ENCODE data around the gene FFAR3.

Gene FFAR3

DNA sequence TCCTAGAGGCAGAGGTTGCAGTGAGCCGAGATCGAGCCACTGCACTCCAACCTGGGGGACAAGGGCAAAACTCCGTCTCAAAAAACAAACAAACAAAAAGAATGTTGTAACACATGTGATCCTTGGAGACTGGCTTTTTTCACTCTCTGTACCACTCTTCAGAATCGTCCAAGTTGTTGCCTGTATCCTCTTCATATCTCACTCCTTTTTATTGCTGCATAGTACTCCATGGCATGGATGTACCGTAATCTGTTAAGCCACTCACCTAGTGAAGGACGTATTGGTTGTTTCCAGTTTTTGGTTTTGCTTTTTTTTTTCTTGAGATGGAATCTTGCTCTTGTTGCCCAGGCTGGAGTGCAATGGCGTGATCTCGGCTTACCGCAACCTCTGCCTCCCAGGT lies 36.2 kb upstream of the FFAR3 start:
- Histone ChIP-seq H3K4ac (ENCODE audit: low read length) (no peak overlapping the region), H4K8ac (ENCODE audit: low read depth, low read length) (no peak overlapping the region), H3K14ac (ENCODE audit: low read length) (no peak overlapping the region), H2BK5ac (ENCODE audit: low read length) (no peak overlapping the region), H3K4me3 (ENCODE audit: low read length in 2 of 2) (no peak overlapping the region), H3K79me1 (ENCODE audit: low read depth, low read length) (no peaks in the 10 kb centered on the region), H3K27ac (replicated peaks; ENCODE audit: low read length) (no peak overlapping the region), H4K91ac (ENCODE audit: low read depth, low read length, poor library complexity) (no peak overlapping the region), H2BK12ac (ENCODE audit: low read length) (no peak overlapping the region), H3K36me3 (replicated peaks in 1 of 2; ENCODE audit: control insufficient read depth in 2 of 2, insufficient read depth in 2 of 2, low read length in 2 of 2) (no peaks in the 10 kb centered on the region), H3K4me1 (ENCODE audit: control insufficient read depth in 2 of 2, insufficient read depth in 1 of 2, low read depth in 1 of 2, low read length in 2 of 2) (no peaks in the 10 kb centered on the region), H2BK15ac (ENCODE audit: low read length) (no peak overlapping the region), H3K9ac (ENCODE audit: low read depth, low read length, poor library complexity) (no peak overlapping the region), H2AFZ (ENCODE audit: low read length) (no peak overlapping the region), H3K4me2 (ENCODE audit: insufficient read depth, low read length, poor library complexity, severe bottlenecking) (no peak overlapping the region), H3K18ac (ENCODE audit: low read length) (no peak overlapping the region), H3K27me3 (ENCODE audit: control insufficient read depth in 3 of 3, insufficient read depth in 3 of 3, low read depth in 1 of 3, low read length in 3 of 3) (no peaks in the 10 kb centered on the region), H2BK120ac (ENCODE audit: low read depth, low read length) (no peak overlapping the region), H3K23ac (ENCODE audit: low read depth, low read length, poor library complexity) (no peak overlapping the region), H2AK5ac (ENCODE audit: low read depth, low read length) (no peak overlapping the region), H3K9me3 (replicated peaks in 1 of 2; ENCODE audit: control insufficient read depth in 2 of 2, insufficient read depth in 1 of 2, low read depth in 1 of 2, low read length in 2 of 2) (peaks cover 2 to 3% of the 10 kb centered on the region in 2 donors)
- no peak for DNase-seq (ENCODE audit: low spot score)
- no CpG with 5 or more reads among the region's 9 CpGs for WGBS, 2 donors (ENCODE audit: extremely low coverage in 2 of 2, insufficient read length in 2 of 2, insufficient replicate concordance in 1 of 2)

DNA sequence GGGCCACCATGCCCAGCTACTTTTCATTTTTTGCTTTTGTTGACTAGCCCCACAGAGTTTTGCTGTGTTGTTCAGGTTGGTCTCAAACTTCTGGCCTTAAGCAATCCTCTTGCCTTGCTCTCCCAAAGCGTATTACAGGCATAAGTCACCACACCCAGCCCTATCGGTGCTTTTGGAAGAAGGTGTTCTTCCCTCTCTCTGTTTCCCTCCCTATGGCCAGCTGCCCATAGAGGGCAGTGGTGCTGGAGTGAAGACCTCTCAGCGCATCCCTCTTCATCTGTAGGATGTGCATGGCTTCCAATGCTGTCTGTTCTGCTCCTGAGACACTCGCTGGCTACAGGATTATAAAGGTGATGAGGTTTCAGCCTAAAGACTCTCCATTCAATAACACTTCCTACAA lies 30.6 kb upstream of the FFAR3 start:
- Histone ChIP-seq H3K4me1 (ENCODE audit: control insufficient read depth in 2 of 2, insufficient read depth in 1 of 2, low read depth in 1 of 2, low read length in 2 of 2) (no peaks in the 10 kb centered on the region), H2BK15ac (ENCODE audit: low read length) (no peak overlapping the region), H2AK5ac (ENCODE audit: low read depth, low read length) (no peak overlapping the region), H3K4me2 (ENCODE audit: insufficient read depth, low read length, poor library complexity, severe bottlenecking) (no peak overlapping the region), H3K18ac (ENCODE audit: low read length) (no peak overlapping the region), H3K14ac (ENCODE audit: low read length) (no peak overlapping the region), H3K23ac (ENCODE audit: low read depth, low read length, poor library complexity) (no peak overlapping the region), H2BK5ac (ENCODE audit: low read length) (no peak overlapping the region), H2BK12ac (ENCODE audit: low read length) (no peak overlapping the region), H4K8ac (ENCODE audit: low read depth, low read length) (no peak overlapping the region), H3K36me3 (replicated peaks in 1 of 2; ENCODE audit: control insufficient read depth in 2 of 2, insufficient read depth in 2 of 2, low read length in 2 of 2) (no peaks in the 10 kb centered on the region), H2AFZ (ENCODE audit: low read length) (no peak overlapping the region), H3K27ac (replicated peaks; ENCODE audit: low read length) (no peak overlapping the region), H3K4ac (ENCODE audit: low read length) (no peak overlapping the region), H4K91ac (ENCODE audit: low read depth, low read length, poor library complexity) (no peak overlapping the region), H3K9ac (ENCODE audit: low read depth, low read length, poor library complexity) (no peak overlapping the region), H3K79me1 (ENCODE audit: low read depth, low read length) (no peaks in the 10 kb centered on the region), H3K4me3 (ENCODE audit: low read length in 2 of 2) (no peak overlapping the region), H3K9me3 (replicated peaks in 1 of 2; ENCODE audit: control insufficient read depth in 2 of 2, insufficient read depth in 1 of 2, low read depth in 1 of 2, low read length in 2 of 2) (no peaks in the 10 kb centered on the region), H3K27me3 (ENCODE audit: control insufficient read depth in 3 of 3, insufficient read depth in 3 of 3, low read depth in 1 of 3, low read length in 3 of 3) (peaks cover 0 to under 1% (median 0%) of the 10 kb centered on the region in 3 experiments), H2BK120ac (ENCODE audit: low read depth, low read length) (no peak overlapping the region)
- no peak for DNase-seq (ENCODE audit: low spot score)
- WGBS, 2 donors (ENCODE audit: extremely low coverage in 2 of 2, insufficient read length in 2 of 2, insufficient replicate concordance in 1 of 2): no CpG with 5 or more reads among the region's 4 CpGs

DNA sequence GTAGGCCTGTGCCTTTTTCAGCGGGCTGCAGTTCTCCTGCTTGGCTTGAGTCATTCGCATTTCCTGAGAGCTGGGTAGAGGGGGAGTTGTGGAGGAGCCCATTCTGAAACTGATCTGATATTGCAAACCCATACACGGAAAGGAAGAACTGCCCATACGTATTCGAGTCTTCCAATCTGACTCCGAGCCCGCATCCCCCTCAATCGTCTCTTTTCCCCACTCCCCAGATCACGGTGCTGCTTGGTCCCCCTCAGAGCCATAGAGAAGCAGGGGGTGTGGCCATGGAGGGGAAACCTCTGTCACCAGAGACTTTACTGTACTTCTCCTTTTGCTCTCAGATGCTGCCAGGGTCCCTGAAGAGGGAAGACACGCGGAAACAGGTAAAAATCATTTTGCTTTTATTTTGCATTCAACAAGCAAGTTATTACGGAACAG lies 29.4 kb upstream of the FFAR3 start, which contains the start of gene CD22:
Gene CD22, plus strand, starts transcription at position 337 of the 435 bp plus-strand sequence. CDS start 2,854 bp downstream, outside the sequence.
- no peak for DNase-seq (ENCODE audit: low spot score)
- H3K9ac ChIP-seq (ENCODE audit: low read depth, low read length, poor library complexity): no peak within 1 kb of the TSS
- no peak within 1 kb of the TSS for H4K8ac ChIP-seq (ENCODE audit: low read depth, low read length)
- no peak within 1 kb of the TSS for H2BK12ac ChIP-seq (ENCODE audit: low read length)
- no peak within 1 kb of the TSS for H3K18ac ChIP-seq (ENCODE audit: low read length)
- no peak within 1 kb of the TSS for H2BK120ac ChIP-seq (ENCODE audit: low read depth, low read length)
- no peak within 1 kb of the TSS for H3K23ac ChIP-seq (ENCODE audit: low read depth, low read length, poor library complexity)
- no peaks in the 10 kb centered on the region for H3K9me3 ChIP-seq (replicated peaks in 1 of 2; ENCODE audit: control insufficient read depth in 2 of 2, insufficient read depth in 1 of 2, low read depth in 1 of 2, low read length in 2 of 2)
- no peak within 1 kb of the TSS for H3K4ac ChIP-seq (ENCODE audit: low read length)
- WGBS, 2 donors (ENCODE audit: extremely low coverage in 2 of 2, insufficient read length in 2 of 2, insufficient replicate concordance in 1 of 2): no CpG with 5 or more reads among the region's 12 CpGs
- no peaks in the 10 kb centered on the region for H3K79me1 ChIP-seq (ENCODE audit: low read depth, low read length)
- no peak within 1 kb of the TSS for H3K14ac ChIP-seq (ENCODE audit: low read length)
- H3K27me3 ChIP-seq (ENCODE audit: control insufficient read depth in 3 of 3, insufficient read depth in 3 of 3, low read depth in 1 of 3, low read length in 3 of 3): peaks cover 0 to 2% (median 0%) of the 10 kb centered on the region in 3 experiments
- H3K4me2 ChIP-seq (ENCODE audit: insufficient read depth, low read length, poor library complexity, severe bottlenecking): no peak within 1 kb of the TSS
- H4K91ac ChIP-seq (ENCODE audit: low read depth, low read length, poor library complexity): no peak within 1 kb of the TSS
- H2BK15ac ChIP-seq (ENCODE audit: low read length): no peak within 1 kb of the TSS
- no peak within 1 kb of the TSS for H2AFZ ChIP-seq (ENCODE audit: low read length)
- H2AK5ac ChIP-seq (ENCODE audit: low read depth, low read length): no peak within 1 kb of the TSS
- no peak within 1 kb of the TSS for H3K27ac ChIP-seq (replicated peaks; ENCODE audit: low read length)
- peaks cover 0 to 2% of the 10 kb centered on the region in 2 donors for H3K4me1 ChIP-seq (ENCODE audit: control insufficient read depth in 2 of 2, insufficient read depth in 1 of 2, low read depth in 1 of 2, low read length in 2 of 2)
- no peaks in the 10 kb centered on the region for H3K36me3 ChIP-seq (replicated peaks in 1 of 2; ENCODE audit: control insufficient read depth in 2 of 2, insufficient read depth in 2 of 2, low read length in 2 of 2)
- no peak within 1 kb of the TSS for H3K4me3 ChIP-seq (ENCODE audit: low read length in 2 of 2)
- H2BK5ac ChIP-seq (ENCODE audit: low read length): no peak within 1 kb of the TSS

DNA sequence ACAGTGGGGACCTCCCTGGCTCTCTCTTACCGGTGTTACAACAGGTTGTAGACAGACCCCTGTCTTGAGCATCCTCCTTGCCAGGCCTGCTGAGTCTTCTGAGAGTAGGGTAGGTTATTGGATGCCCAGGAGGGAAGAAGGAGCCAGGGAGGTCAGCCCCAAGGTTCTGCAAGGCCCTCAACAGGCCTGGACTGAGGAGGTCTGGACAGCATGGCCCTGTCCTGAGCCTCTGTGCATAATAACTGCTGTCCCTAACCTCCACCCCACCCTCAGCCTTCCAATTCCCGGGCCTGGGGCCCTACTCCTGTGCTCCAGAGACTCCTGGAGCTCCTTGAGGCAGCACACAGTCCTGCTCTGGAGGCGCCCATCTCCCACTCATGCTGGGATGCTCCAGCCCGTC lies 28.9 kb upstream of the FFAR3 start:
- Histone ChIP-seq H2AFZ (ENCODE audit: low read length) (no peak overlapping the region), H3K14ac (ENCODE audit: low read length) (no peak overlapping the region), H3K27ac (replicated peaks; ENCODE audit: low read length) (no peak overlapping the region), H3K36me3 (replicated peaks in 1 of 2; ENCODE audit: control insufficient read depth in 2 of 2, insufficient read depth in 2 of 2, low read length in 2 of 2) (no peaks in the 10 kb centered on the region), H3K18ac (ENCODE audit: low read length) (no peak overlapping the region), H3K4me1 (ENCODE audit: control insufficient read depth in 2 of 2, insufficient read depth in 1 of 2, low read depth in 1 of 2, low read length in 2 of 2) (peaks cover 0 to 2% of the 10 kb centered on the region in 2 donors), H3K9me3 (replicated peaks in 1 of 2; ENCODE audit: control insufficient read depth in 2 of 2, insufficient read depth in 1 of 2, low read depth in 1 of 2, low read length in 2 of 2) (no peaks in the 10 kb centered on the region), H3K4me2 (ENCODE audit: insufficient read depth, low read length, poor library complexity, severe bottlenecking) (no peak overlapping the region), H3K4ac (ENCODE audit: low read length) (no peak overlapping the region), H3K79me1 (ENCODE audit: low read depth, low read length) (no peaks in the 10 kb centered on the region), H2BK12ac (ENCODE audit: low read length) (no peak overlapping the region), H4K8ac (ENCODE audit: low read depth, low read length) (no peak overlapping the region), H2BK120ac (ENCODE audit: low read depth, low read length) (no peak overlapping the region), H3K23ac (ENCODE audit: low read depth, low read length, poor library complexity) (no peak overlapping the region), H2BK15ac (ENCODE audit: low read length) (no peak overlapping the region), H4K91ac (ENCODE audit: low read depth, low read length, poor library complexity) (no peak overlapping the region), H2BK5ac (ENCODE audit: low read length) (no peak overlapping the region), H3K4me3 (ENCODE audit: low read length in 2 of 2) (no peak overlapping the region), H2AK5ac (ENCODE audit: low read depth, low read length) (no peak overlapping the region), H3K9ac (ENCODE audit: low read depth, low read length, poor library complexity) (no peak overlapping the region), H3K27me3 (ENCODE audit: control insufficient read depth in 3 of 3, insufficient read depth in 3 of 3, low read depth in 1 of 3, low read length in 3 of 3) (peaks cover 0 to 2% (median 0%) of the 10 kb centered on the region in 3 experiments)
- DNase-seq (ENCODE audit: low spot score): no peak
- WGBS, 2 donors (ENCODE audit: extremely low coverage in 2 of 2, insufficient read length in 2 of 2, insufficient replicate concordance in 1 of 2): no CpG with 5 or more reads among the region's 4 CpGs

All from neuronal stem cell (in vitro differentiated cells).